HG02798 (cell line): Measurements from ENCODE around the gene NLRP3.
A peak's percentile ranks its signal among the peaks of the same experiment; 100 is the strongest.
"Not testable (repeated sequence)": the region's sequence is repeated elsewhere in the genome, so short reads cannot be mapped to it uniquely, and the experiment has no call there.

Experiments
- ATAC-seq: cut with Tn5 transposase; IDR thresholded peaks from one replicate; pipeline ENCODE4 v1.9.1; 2021; ENCODE audit warnings: mild to moderate bottlenecking; ENCODE audit not compliant: unreplicated experiment, poor library complexity

Gene NLRP3

GRCh38 chr1:247390116-247390791 is 25.7 kb upstream of the NLRP3 start:
- ATAC-seq, result peak; percentile 100

- ATAC-seq, result no peak
These were observed 25.0 kb upstream of the NLRP3 start for GRCh38 chr1:247390996-247391395.

GRCh38 chr1:247392088-247392487 is 23.9 kb upstream of the NLRP3 start:
- no peak for ATAC-seq

GRCh38 chr1:247395075-247395474 is 20.9 kb upstream of the NLRP3 start:
- ATAC-seq, result not testable (repeated sequence)

- ATAC-seq, result no peak
These were observed 15.3 kb upstream of the NLRP3 start for GRCh38 chr1:247400685-247401084.

GRCh38 chr1:247401310-247402119 is 14.5 kb upstream of the NLRP3 start:
- no peak for ATAC-seq

GRCh38 chr1:247402120-247402675 is 13.8 kb upstream of the NLRP3 start:
- ATAC-seq, result no peak

- ATAC-seq, result no peak
These were observed 9.8 kb upstream of the NLRP3 start for GRCh38 chr1:247406014-247406656.

- peak; percentile 68 for ATAC-seq
These were observed 8.8 kb upstream of the NLRP3 start for GRCh38 chr1:247407180-247407616.

- no peak for ATAC-seq
These were observed 7.9 kb upstream of the NLRP3 start for GRCh38 chr1:247408100-247408499.

- ATAC-seq, result peak; percentile 83
These were observed 6.0 kb upstream of the NLRP3 start for GRCh38 chr1:247409869-247410544.

GRCh38 chr1:247411621-247412327 is 4.2 kb upstream of the NLRP3 start:
- ATAC-seq, result no peak

- ATAC-seq, result no peak
These were observed 1.9 kb downstream of the NLRP3 start for GRCh38 chr1:247417831-247418230.

- no peak for ATAC-seq
These were observed 3.4 kb downstream of the NLRP3 start for GRCh38 chr1:247419336-247419735.

- ATAC-seq, result no peak
These were observed 5.1 kb downstream of the NLRP3 start for GRCh38 chr1:247421074-247421473.

GRCh38 chr1:247429496-247429895 is 13.5 kb downstream of the NLRP3 start:
- ATAC-seq, result no peak

GRCh38 chr1:247430434-247430833 is 14.5 kb downstream of the NLRP3 start:
- peak; percentile 30 for ATAC-seq

- no peak for ATAC-seq
These were observed 15.7 kb downstream of the NLRP3 start for GRCh38 chr1:247431643-247432042.

GRCh38 chr1:247434005-247434404 is 18.0 kb downstream of the NLRP3 start:
- no peak for ATAC-seq
